ENCODE data around the gene VASN.

Gene VASN

DNA sequence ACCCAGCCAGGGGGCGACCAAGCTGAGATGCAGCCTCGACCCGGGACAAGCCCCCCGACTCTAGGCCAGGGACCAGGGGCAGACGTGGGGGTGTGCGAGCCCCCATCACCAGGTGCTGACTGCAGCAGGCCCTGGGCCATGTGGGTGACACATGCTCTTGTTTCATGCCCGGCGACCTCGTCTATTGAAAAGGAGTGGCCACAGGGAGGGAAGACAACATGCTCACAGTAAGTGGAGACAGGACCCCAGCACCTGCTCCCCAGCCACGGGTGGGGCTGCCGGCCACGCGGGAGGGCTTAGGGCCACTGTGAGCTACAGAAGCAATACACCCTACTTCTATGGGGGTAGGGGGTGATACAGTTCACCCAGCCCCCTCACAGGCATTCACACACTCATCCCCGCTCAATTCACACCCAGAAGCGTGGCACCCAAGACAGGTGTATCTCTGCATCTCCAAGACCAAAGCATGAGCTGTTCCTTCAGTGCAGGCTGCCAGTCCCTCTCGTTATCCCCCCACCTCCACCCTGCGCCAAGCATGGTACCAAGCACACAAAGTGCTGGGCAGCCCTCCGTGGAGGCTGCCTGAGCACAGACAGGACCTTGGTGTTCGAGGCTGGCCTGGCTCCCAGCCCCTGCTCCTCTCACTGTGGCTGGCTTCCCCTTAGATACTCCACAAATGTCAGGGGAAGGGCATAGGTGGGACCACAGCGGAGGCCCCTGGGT is 13.6 kb downstream of the VASN start:
- no peaks in the 10 kb centered on the region for H3K27me3 ChIP-seq (replicated peaks; ENCODE audit: control insufficient read depth, insufficient read depth, low read length)
- no peaks in the 10 kb centered on the region for H3K9me3 ChIP-seq (ENCODE audit: control insufficient read depth, low read length)
- no peak for DNase-seq (ENCODE audit: low read depth)
- no peak overlapping the region for H3K9ac ChIP-seq (ENCODE audit: low read length)
- peaks cover 54% of the 10 kb centered on the region for H3K4me1 ChIP-seq (ENCODE audit: control insufficient read depth, insufficient read depth, low read length)
- peaks cover 36% of the 10 kb centered on the region for H3K36me3 ChIP-seq (ENCODE audit: control insufficient read depth, insufficient read depth, low read length, severe bottlenecking)
- H3K4me3 ChIP-seq (ENCODE audit: low read length) = no peak overlapping the region

DNA sequence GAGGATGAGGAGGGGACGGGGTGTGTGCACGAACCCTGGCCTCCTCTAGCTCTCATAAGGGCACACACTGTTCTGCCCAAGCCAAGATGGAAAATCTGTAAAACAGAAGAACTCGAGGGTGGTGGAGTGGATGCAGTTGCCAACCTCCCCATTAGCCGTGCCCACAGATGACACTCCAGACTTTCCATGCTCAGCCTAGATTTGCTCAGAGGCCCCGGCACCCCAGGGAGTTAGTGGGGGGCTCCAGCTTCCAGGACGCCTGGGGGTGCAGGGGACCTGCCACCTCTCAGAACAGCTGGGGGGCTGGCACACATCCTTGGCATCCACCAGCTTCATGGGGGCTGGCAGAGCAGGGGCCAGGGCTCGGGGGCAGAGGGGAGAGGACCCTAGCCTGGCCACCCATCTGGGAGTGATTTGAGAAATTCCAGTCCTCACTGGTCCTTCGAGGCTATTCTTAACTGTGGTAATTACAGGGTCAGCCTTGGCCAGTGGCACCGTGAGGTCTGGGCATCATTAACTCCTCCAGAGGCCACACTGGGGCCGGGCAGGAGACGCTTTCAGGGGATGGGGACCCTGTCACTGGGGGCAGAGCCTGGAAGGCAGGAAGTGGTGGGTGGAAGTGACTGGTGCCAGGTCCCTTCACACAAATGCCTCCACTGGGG is 14.3 kb downstream of the VASN start:
- H3K36me3 ChIP-seq (ENCODE audit: control insufficient read depth, insufficient read depth, low read length, severe bottlenecking) = peaks cover 29% of the 10 kb centered on the region
- H3K27me3 ChIP-seq (replicated peaks; ENCODE audit: control insufficient read depth, insufficient read depth, low read length) = no peaks in the 10 kb centered on the region
- DNase-seq (ENCODE audit: low read depth) = peak; percentile 54
- H3K9ac ChIP-seq (ENCODE audit: low read length) = peak overlapping the region; percentile 41
- peaks cover 54% of the 10 kb centered on the region for H3K4me1 ChIP-seq (ENCODE audit: control insufficient read depth, insufficient read depth, low read length)
- no peak overlapping the region for H3K4me3 ChIP-seq (ENCODE audit: low read length)
- H3K9me3 ChIP-seq (ENCODE audit: control insufficient read depth, low read length) = no peaks in the 10 kb centered on the region

DNA sequence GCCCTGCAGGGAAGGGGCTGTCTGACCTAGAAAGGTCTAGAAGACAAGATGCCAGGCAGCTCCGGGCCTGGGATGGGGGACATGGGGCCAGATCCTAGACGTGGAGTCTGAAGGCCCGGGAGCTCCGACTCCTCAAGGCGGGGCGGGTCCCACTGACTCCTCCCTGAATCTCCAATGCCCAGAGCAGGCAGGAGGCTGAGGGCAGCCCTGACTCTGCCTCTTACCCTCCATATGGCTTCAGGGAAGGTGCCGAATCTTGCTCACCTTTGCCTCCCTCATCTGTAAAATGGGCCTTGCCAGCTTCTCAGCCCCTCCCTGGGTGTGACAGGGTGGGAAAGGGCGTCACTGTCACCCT is 14.8 kb downstream of the VASN start:
- no peaks in the 10 kb centered on the region for H3K27me3 ChIP-seq (replicated peaks; ENCODE audit: control insufficient read depth, insufficient read depth, low read length)
- peak overlapping the region; percentile 41 for H3K9ac ChIP-seq (ENCODE audit: low read length)
- peaks cover 25% of the 10 kb centered on the region for H3K36me3 ChIP-seq (ENCODE audit: control insufficient read depth, insufficient read depth, low read length, severe bottlenecking)
- H3K9me3 ChIP-seq (ENCODE audit: control insufficient read depth, low read length) = no peaks in the 10 kb centered on the region
- DNase-seq (ENCODE audit: low read depth) = peak; percentile 72
- H3K4me3 ChIP-seq (ENCODE audit: low read length) = no peak overlapping the region
- peaks cover 54% of the 10 kb centered on the region for H3K4me1 ChIP-seq (ENCODE audit: control insufficient read depth, insufficient read depth, low read length)

DNA sequence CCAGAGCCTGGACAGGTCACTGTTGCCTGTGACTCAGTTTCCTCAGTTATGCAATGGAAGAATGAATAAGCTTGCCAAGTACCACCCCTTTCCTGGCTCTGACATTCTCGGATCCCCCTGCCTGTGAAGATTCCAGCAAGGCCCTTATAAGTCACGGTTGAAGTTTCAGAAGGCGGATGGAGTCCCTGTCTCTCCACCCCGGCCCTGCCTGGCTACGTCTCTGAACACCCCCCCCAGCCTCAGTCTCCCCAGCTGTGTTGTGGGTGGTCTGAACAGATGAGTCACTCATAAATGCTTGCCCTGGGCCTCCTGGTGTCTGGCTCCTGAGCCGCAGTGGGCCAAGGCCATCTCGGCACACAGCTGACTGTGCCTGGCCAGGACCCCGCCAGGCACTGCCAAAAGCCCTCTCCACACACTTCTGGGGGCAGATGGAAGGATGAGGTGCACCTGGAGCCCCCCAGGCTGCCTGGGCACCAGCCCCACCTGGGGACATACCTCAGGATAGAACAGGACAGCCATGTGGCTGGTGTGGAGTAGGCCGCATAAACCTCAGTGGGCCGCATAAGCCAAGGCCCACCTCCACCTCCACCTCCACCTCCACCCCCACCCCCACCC is 15.4 kb downstream of the VASN start:
- H3K9ac ChIP-seq (ENCODE audit: low read length) = peak overlapping the region; percentile 58
- H3K36me3 ChIP-seq (ENCODE audit: control insufficient read depth, insufficient read depth, low read length, severe bottlenecking) = peaks cover 18% of the 10 kb centered on the region
- peak; percentile 42 for DNase-seq (ENCODE audit: low read depth)
- no peaks in the 10 kb centered on the region for H3K27me3 ChIP-seq (replicated peaks; ENCODE audit: control insufficient read depth, insufficient read depth, low read length)
- H3K4me3 ChIP-seq (ENCODE audit: low read length) = no peak overlapping the region
- no peaks in the 10 kb centered on the region for H3K9me3 ChIP-seq (ENCODE audit: control insufficient read depth, low read length)
- H3K4me1 ChIP-seq (ENCODE audit: control insufficient read depth, insufficient read depth, low read length) = peaks cover 54% of the 10 kb centered on the region

DNA sequence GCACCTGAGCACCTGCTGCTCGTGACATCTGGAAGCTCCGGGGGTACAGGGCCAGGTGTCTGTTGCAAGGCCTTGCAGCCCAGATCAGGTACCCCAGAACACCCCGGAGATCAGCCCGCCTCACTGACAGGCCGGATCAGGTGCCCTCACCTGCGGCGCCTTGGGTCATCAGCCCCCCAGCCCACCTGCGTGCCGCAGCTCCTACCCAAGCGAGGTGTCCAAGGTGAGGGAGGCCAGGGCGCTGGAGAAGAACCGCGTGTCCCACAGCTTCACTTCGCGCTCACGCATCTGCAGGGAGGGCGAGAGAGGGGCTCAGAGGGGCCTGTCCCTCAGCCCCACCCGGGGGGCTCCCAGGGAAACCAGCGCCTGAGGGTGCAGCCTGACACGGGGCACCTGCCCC is 16.1 kb downstream of the VASN start:
- Histone ChIP-seq H3K9me3 (ENCODE audit: control insufficient read depth, low read length) (no peaks in the 10 kb centered on the region), H3K4me1 (ENCODE audit: control insufficient read depth, insufficient read depth, low read length) (peaks cover 61% of the 10 kb centered on the region), H3K27me3 (replicated peaks; ENCODE audit: control insufficient read depth, insufficient read depth, low read length) (no peaks in the 10 kb centered on the region), H3K36me3 (ENCODE audit: control insufficient read depth, insufficient read depth, low read length, severe bottlenecking) (peaks cover 11% of the 10 kb centered on the region), H3K9ac (ENCODE audit: low read length) (peak overlapping the region; percentile 11), H3K4me3 (ENCODE audit: low read length) (no peak overlapping the region)
- no peak for DNase-seq (ENCODE audit: low read depth)

DNA sequence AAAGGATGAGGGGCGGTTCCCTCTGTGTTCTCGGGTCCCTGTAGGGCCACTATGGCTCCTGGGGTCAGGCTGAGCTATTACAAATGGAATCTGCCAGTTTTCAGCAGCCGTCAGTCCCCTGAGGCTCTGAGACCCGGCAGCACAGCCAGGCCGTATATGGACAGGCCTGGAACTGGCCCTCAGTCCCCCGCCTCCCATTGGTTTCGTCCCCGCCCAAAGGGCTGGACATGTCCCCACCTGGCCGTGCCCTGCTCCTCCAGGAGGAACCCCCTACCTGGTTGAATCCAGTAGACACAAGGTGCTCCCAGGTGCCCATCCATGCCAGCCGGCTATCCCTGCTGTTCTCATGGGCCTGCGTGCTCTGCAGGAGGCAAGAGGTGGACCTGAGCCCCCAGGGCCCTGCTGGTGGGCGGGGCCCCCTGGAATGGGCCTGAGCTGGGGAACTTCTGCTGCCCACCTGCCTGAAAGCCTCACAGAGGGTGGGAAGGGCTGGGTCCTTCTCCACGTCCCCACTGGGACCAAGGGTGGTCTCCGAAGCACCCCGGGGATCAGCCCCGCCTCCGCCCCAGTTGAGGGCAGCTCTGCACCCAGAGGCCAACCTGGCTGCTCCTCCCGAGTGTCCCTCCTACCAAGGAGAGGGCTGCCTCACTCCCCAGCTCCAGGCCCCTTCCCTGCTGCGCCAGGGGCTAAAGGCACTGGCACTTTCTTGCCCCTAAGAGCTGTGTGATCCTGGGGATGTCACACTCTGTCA is 16.8 kb downstream of the VASN start:
- DNase-seq (ENCODE audit: low read depth) = peak; percentile 46
- Histone ChIP-seq H3K4me1 (ENCODE audit: control insufficient read depth, insufficient read depth, low read length) (peaks cover 68% of the 10 kb centered on the region), H3K4me3 (ENCODE audit: low read length) (no peak overlapping the region), H3K27me3 (replicated peaks; ENCODE audit: control insufficient read depth, insufficient read depth, low read length) (no peaks in the 10 kb centered on the region), H3K9me3 (ENCODE audit: control insufficient read depth, low read length) (no peaks in the 10 kb centered on the region), H3K9ac (ENCODE audit: low read length) (peak overlapping the region; percentile 39), H3K36me3 (ENCODE audit: control insufficient read depth, insufficient read depth, low read length, severe bottlenecking) (peaks cover 5% of the 10 kb centered on the region)

DNA sequence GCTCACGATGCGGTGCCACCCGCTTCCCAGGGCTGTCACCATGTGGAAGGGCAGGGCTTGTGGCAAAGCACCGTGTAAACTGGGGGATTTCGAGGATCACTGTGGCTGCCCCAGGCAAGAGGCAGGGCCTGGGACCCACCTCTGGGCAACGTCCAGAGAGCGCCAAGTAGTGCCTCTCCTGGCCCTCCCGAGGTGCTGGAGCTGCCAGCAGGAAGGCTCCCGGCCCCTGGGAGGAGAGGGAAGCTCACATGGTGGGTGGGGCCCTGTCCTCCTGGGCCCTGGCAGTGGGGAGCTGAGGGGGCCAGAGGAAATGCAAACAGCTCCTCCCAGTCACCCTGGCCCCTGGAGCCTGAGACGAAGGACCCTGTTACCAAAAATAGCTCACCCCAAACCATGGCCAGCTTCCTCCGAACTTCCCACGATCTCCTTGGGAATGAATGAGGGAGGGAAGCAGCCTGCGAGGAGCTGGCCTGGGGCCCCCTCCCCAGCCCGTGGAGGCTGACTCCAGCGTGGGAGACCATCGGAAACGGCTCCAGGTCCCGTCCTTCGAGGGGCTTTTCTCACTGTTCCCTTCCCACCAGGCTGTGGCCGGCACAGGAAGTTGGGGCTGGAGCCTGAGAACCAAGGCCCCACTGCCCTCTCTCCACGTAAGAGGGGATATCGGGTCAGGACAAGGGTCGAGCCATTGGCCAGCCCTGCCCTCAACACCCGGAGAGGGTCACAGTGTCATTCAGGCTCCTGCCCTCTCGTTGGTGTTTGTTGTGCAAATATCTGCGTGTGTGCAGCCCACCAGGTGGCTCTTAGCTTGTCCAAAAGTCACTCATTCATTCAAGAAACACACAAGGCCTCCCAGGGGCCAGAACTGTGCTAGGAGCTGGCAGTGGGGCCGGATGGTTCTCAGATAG is 17.7 kb downstream of the VASN start:
- peaks cover 63% of the 10 kb centered on the region for H3K4me1 ChIP-seq (ENCODE audit: control insufficient read depth, insufficient read depth, low read length)
- no peak overlapping the region for H3K4me3 ChIP-seq (ENCODE audit: low read length)
- no peak for DNase-seq (ENCODE audit: low read depth)

DNA sequence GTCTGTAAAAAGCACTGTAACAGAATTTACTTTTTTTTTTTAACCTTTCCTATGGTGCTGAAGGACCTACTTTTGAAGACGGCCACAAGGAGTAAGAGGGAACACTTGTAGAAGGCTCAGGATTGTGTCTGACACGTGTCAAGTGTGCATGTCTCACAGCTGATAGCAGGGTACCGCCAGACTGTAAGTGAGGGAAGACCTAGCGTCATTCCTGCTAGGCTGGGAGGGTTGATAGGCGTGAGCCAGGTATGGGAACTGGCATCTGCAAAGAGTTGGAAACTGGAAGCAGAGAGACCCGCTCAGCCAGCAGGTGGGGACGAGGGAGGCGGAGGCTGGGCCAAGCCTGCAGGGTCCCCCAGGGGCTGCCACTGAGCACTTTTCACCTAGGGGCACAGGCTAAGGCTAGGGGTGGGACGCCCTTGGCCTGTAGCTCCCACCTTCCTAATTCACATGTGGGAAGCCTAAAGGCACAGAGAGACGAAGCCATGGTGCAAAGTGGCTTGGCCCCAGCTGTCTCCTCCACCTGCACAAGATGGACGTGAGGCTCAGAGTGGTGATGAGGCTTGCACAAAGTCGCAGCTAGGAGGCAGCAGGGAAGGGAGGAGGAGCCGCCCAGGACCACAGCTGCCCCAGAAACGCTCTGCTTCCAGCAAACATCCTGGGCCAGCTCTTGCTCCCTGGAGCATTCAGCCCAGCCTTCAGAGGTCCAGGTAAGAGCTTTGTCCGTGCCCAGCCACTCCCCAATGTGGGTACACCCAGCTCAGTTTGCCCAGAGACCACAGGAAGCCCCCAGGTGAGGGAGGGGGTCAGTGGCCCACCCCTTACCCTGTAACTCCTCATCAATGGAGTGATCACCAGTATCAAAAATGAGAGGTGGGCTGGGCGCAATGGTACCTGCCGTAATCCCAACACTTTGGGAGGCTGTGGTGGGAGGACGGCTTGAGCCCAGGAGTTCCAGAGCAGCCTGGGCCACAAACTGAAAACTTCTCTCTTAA is 18.9 kb downstream of the VASN start:
- Histone ChIP-seq H3K9me3 (ENCODE audit: control insufficient read depth, low read length) (no peaks in the 10 kb centered on the region), H3K4me1 (ENCODE audit: control insufficient read depth, insufficient read depth, low read length) (peaks cover 55% of the 10 kb centered on the region), H3K27me3 (replicated peaks; ENCODE audit: control insufficient read depth, insufficient read depth, low read length) (no peaks in the 10 kb centered on the region), H3K4me3 (ENCODE audit: low read length) (no peak overlapping the region), H3K36me3 (ENCODE audit: control insufficient read depth, insufficient read depth, low read length, severe bottlenecking) (peaks cover 8% of the 10 kb centered on the region), H3K9ac (ENCODE audit: low read length) (no peak overlapping the region)
- DNase-seq (ENCODE audit: low read depth) = no peak

More for the DNA sequence above, 17.7 kb downstream of the VASN start:
- Histone ChIP-seq H3K9me3 (ENCODE audit: control insufficient read depth, low read length) (no peaks in the 10 kb centered on the region), H3K27me3 (replicated peaks; ENCODE audit: control insufficient read depth, insufficient read depth, low read length) (no peaks in the 10 kb centered on the region), H3K9ac (ENCODE audit: low read length) (no peak overlapping the region), H3K36me3 (ENCODE audit: control insufficient read depth, insufficient read depth, low read length, severe bottlenecking) (peaks cover under 1% of the 10 kb centered on the region)

DNA sequence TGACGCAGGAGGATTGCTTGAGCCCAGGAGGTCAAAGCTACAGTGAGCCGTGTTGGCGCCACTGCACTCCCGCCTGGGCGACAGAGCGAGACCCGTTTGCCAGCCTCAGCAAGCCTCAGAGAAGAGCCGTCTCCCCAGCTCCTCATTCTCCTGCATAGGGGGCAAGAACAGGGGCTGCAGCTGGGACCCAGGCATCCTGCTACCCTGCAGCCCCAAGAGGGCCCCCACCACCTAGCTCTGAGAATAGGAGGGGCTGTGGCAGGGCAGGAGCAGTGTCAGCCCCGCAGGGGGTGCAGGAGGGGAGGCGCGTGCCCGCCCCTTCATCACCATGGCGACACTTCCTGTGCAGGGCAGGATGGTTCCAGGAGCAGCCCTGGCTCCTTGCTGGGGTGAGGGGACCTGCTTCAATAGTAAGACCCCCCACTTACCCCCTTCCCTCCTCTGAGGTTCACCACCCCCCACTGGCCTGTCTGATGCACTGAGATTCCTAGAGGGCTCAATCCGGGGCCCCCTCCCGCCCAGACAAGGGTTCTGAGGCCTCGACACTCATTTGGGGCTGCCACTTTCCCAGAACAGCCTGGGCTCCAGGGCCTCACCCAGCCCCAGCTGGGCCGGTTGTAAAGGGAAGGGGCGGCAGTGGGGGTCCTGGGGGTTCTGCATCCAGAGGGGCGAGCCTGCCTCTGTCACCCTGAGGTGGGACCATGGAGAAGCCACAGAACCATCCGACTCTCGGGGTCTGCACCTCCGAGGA is 20.2 kb downstream of the VASN start:
- Histone ChIP-seq H3K27me3 (replicated peaks; ENCODE audit: control insufficient read depth, insufficient read depth, low read length) (no peaks in the 10 kb centered on the region), H3K9me3 (ENCODE audit: control insufficient read depth, low read length) (no peaks in the 10 kb centered on the region), H3K4me1 (ENCODE audit: control insufficient read depth, insufficient read depth, low read length) (peaks cover 43% of the 10 kb centered on the region), H3K4me3 (ENCODE audit: low read length) (no peak overlapping the region), H3K36me3 (ENCODE audit: control insufficient read depth, insufficient read depth, low read length, severe bottlenecking) (peaks cover 8% of the 10 kb centered on the region), H3K9ac (ENCODE audit: low read length) (no peak overlapping the region)
- no peak for DNase-seq (ENCODE audit: low read depth)
